Lower lobe of right lung (tissue), 2 donors: Measurements from ENCODE around the gene MAP3K19. TPM values are rescaled to one million over a fixed set of nuclear protein-coding genes. Genes with fewer than 3 reads are reported as not detected.
"Not testable (repeated sequence)": the region's sequence is repeated elsewhere in the genome, so short reads cannot be mapped to it uniquely, and the experiment has no call there.

ENCODE experiments used
- ATAC-seq, 2 donors: fragments of 200-7000 bp; cut with Tn5 transposase; one replicate each; pipeline ENCODE4 v1.9.1; 2020 to 2022; ENCODE audit warnings: mild to moderate bottlenecking in 2 of 2, moderate library complexity in 2 of 2
- DNase-seq: peaks from one replicate; pipeline ENCODE4 v3.0.0-alpha.2; 2020
- H3K27ac ChIP-seq: fragments of 200-600 bp; one replicate; pipeline ENCODE4 v1.8.0; 2022
- H3K27me3 ChIP-seq: fragments of 200-600 bp; one replicate; pipeline ENCODE4 v1.8.0; 2022; ENCODE audit warnings: low read depth
- H3K36me3 ChIP-seq: fragments of 200-600 bp; one replicate; pipeline ENCODE4 v1.8.0; 2022; ENCODE audit warnings: mild to moderate bottlenecking
- H3K4me1 ChIP-seq: fragments of 200-600 bp; one replicate; pipeline ENCODE4 v1.8.0; 2022
- H3K4me3 ChIP-seq: fragments of 200-600 bp; one replicate; pipeline ENCODE4 v1.8.0; 2022; ENCODE audit warnings: mild to moderate bottlenecking
- H3K9me3 ChIP-seq: fragments of 200-600 bp; one replicate; pipeline ENCODE4 v1.8.0; 2022
- CTCF ChIP-seq: fragments of 200-600 bp; IDR thresholded peaks from one replicate; pipeline ENCODE4 v1.8.0; 2022; ENCODE audit warnings: antibody characterized with exemption, mild to moderate bottlenecking
- intact Hi-C: fragments of 100-400 bp; cut with DNase I; formaldehyde crosslinking; loops from one replicate; pipeline ENCODE4 v1.11.0; 2022
- total RNA-seq: library from RNA; stranded (reverse); fragmentation: NEBNext Ultra II Directional; extraction: Animal tissue kit (Norgen Biotek cat#: 25700); gene quantifications from one replicate; pipeline ENCODE4 v1.2.1, GENCODE V29; 2021
- donor health status: DM: no; HTN: yes; CAD: no; lungs with severe emphysema.

MAP3K19 gene
- total RNA-seq, 1 donor from 2014 or later = 7.2 TPM

DNA sequence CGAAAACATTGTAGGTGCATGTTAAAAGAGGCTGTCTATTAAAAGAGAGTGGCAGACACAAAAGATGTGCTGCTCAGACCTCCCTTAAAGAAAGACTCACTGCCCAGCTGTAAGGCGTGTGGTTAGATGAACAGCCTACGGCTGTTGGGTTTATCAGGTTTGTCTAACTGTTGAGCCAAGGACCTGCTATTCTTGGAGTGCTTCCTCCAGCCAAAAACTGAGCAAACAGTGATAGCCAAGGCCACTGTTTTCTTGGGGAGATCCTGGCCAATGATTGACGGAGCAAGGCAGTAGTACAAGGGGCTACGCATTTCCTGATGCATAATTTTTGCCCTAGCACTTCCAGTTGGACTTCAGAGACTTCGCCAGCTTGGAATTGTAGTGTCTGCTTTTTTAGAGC, 3.4 kb upstream of the MAP3K19 start:
- DNase-seq = no peak
- H3K4me1 ChIP-seq = peaks cover 18% of the 10 kb centered on the region
- H3K27ac ChIP-seq = no peak overlapping the region
- peaks cover 4% of the 10 kb centered on the region for H3K27me3 ChIP-seq
- no peaks in the 10 kb centered on the region for H3K36me3 ChIP-seq
- TF ChIP-seq CTCF = no peak
- intact Hi-C loops = no loop called here
- no peaks in the 10 kb centered on the region for H3K9me3 ChIP-seq
- ATAC-seq = no peak
- no peak overlapping the region for H3K4me3 ChIP-seq

DNA sequence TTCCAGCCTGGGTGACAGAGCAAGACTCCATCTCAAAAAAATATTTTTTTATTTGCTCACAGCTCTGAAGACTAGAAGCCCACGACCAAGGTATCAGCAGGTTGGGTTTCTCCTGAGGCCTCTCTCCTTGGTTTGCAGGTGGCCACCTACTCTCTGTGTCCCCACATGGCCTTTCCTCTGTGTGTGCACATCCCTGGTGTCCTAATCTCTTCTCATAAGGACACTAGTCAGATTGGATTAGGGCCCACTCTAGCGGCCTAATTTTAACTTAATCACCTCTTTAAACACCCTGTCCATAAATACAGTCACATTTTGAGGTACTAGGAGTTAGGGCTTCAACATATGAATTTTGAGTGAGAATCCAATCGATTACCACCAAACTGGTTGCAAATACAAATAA, 2.9 kb upstream of the MAP3K19 start:
- Histone ChIP-seq H3K27ac (no peak overlapping the region), H3K9me3 (no peaks in the 10 kb centered on the region), H3K27me3 (peaks cover 4% of the 10 kb centered on the region), H3K4me3 (no peak overlapping the region), H3K36me3 (no peaks in the 10 kb centered on the region), H3K4me1 (peaks cover 18% of the 10 kb centered on the region)
- intact Hi-C loops = no loop called here
- no peak for TF ChIP-seq CTCF
- ATAC-seq (no peak), DNase-seq (no peak)

DNA sequence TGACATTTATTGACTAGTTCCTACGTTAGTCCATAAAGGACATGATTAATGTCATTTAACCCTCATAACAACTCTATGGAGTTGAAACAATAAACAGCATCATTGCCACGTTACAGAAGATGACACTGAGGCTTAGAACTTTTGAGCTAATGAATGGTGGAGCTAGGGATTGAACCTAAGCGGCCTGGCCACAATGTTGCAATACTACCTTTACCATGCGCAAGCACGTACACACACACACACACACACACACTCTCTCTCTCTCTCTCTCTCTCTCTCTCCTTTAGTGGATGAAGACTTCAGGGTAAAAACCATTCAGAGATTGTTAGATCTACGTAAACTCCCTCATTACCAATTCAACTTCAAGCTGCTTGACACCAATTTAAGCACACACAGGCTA, 875 bp upstream of the MAP3K19 start:
- no peak for TF ChIP-seq CTCF
- no peak overlapping the region for H3K27ac ChIP-seq
- H3K9me3 ChIP-seq = no peaks in the 10 kb centered on the region
- H3K27me3 ChIP-seq = peaks cover 4% of the 10 kb centered on the region
- DNase-seq (no peak), ATAC-seq (no peak)
- H3K4me3 ChIP-seq = no peak overlapping the region
- H3K36me3 ChIP-seq = no peaks in the 10 kb centered on the region
- intact Hi-C loops = no loop called here
- peaks cover 4% of the 10 kb centered on the region for H3K4me1 ChIP-seq

- no peaks in the 10 kb centered on the region for H3K27me3 ChIP-seq
- ATAC-seq (no peak), DNase-seq (no peak)
- no peak overlapping the region for H3K4me3 ChIP-seq
- H3K36me3 ChIP-seq = no peaks in the 10 kb centered on the region
- intact Hi-C loops = no loop called here
- no peaks in the 10 kb centered on the region for H3K9me3 ChIP-seq
- no peak overlapping the region for H3K27ac ChIP-seq
- peak; percentile 48 for TF ChIP-seq CTCF
- no peaks in the 10 kb centered on the region for H3K4me1 ChIP-seq
Measured at GRCh38 chr2:135043345-135043744, 3.9 kb downstream of the MAP3K19 start.

- TF ChIP-seq CTCF = no peak
- ATAC-seq = no peak
- H3K9me3 ChIP-seq = no peaks in the 10 kb centered on the region
Measured at GRCh38 chr2:135037831-135038230, 9.4 kb downstream of the MAP3K19 start.

DNA sequence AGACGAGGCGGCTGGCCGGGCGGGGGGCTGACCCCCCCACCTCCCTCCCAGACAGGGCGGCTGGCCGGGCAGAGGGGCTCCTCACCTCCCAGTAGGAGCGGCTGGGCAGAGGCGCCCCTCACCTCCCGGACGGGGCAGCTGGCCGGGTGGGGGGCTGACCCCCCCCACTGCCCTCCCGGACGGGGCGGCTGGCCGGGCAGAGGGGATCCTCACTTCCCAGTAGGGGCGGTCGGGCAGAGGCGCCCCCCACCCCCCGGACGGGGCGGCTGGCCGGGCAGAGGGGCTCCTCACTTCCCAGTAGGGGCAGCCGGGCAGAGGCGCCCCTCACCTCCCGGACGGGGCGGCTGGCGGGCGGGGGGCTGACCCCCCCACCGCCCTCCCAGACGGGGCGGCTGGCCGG, 14.0 kb downstream of the MAP3K19 start:
- DNase-seq, intact Hi-C loops, H3K27ac ChIP-seq, H3K36me3 ChIP-seq, H3K27me3 ChIP-seq, ATAC-seq, H3K4me3 ChIP-seq, H3K4me1 ChIP-seq, H3K9me3 ChIP-seq: not testable (repeated sequence)

More at GRCh38 chr2:135037831-135038230, 9.4 kb downstream of the MAP3K19 start:
- H3K4me1 ChIP-seq = no peaks in the 10 kb centered on the region
- no peaks in the 10 kb centered on the region for H3K27me3 ChIP-seq
- no peaks in the 10 kb centered on the region for H3K36me3 ChIP-seq
- intact Hi-C loops = no loop called here
- H3K4me3 ChIP-seq = no peak overlapping the region
- DNase-seq = no peak
- no peak overlapping the region for H3K27ac ChIP-seq
